GM12892 (cell line): ENCODE results near the gene ARHGAP22.

Source experiments
- POLR2A ChIP-seq: IDR thresholded peaks from 2 replicates; pipeline ENCODE4 v1.6.1; 2011; ENCODE audit warnings: low read depth, low read length, control low read depth
- POLR2AphosphoS5 ChIP-seq: IDR thresholded peaks from 2 replicates; pipeline ENCODE4 v1.6.1; 2011; ENCODE audit warnings: low read depth, low read length, control low read depth

GRCh38 chr10:48557511-48558123, 47.3 kb downstream of the ARHGAP22 start:
- TF ChIP-seq POLR2AphosphoS5 (no peak), POLR2A (no peak)
